Measurements from ENCODE around the gene EID3.

GRCh38 chr12:104333692-104334255 is 30.2 kb downstream of the EID3 start:
- no peak for TF ChIP-seq POLR2A (IDR thresholded peaks at IDR 0.05)
- TF ChIP-seq CTCF (IDR thresholded peaks at IDR 0.05): no peak

Data from Peyer's patch (tissue), 4 donors.